Measurements from ENCODE around the gene COPE. TPM values are rescaled to one million over a fixed set of nuclear protein-coding genes. Genes with fewer than 3 reads are reported as not detected.

The COPE gene
- total RNA-seq, 1 donor from 2014 or later: 95.2 TPM

GRCh38 chr19:18924684-18925213 lies 5.6 kb upstream of the COPE start:
- peaks cover 3% of the 10 kb centered on the region for H3K4me1 ChIP-seq
- no peak overlapping the region for H3K4me2 ChIP-seq
- no peak overlapping the region for H3K9ac ChIP-seq
- no peaks in the 10 kb centered on the region for H3K9me3 ChIP-seq (ENCODE audit: low read depth)
- Mint-ChIP-seq H3K4me3 (no peak overlapping the region), H3K27ac (no peak overlapping the region), H3K36me3 (peaks cover 14% of the 10 kb centered on the region), H3K27me3 (ENCODE audit: insufficient read depth, low read depth) (peaks cover 17% of the 10 kb centered on the region), H3K9me3 (no peaks in the 10 kb centered on the region), H3K4me1 (peaks cover 7% of the 10 kb centered on the region)
- H2AFZ ChIP-seq (replicated peaks): no peak overlapping the region
- H3K27ac ChIP-seq: no peak overlapping the region
- TF ChIP-seq EZH2 (IDR thresholded peaks at IDR 0.05) (no peak), CTCF (IDR thresholded peaks at IDR 0.05) (no peak), EZH2phosphoT487 (IDR thresholded peaks at IDR 0.05) (no peak)
- H3K79me2 ChIP-seq (ENCODE audit: low read depth): peaks cover 9% of the 10 kb centered on the region
- peaks cover 16% of the 10 kb centered on the region for H4K20me1 ChIP-seq (ENCODE audit: low read depth)
- DNase-seq (ENCODE audit: low spot score): no peak
- H3K36me3 ChIP-seq: no peaks in the 10 kb centered on the region
- no peak overlapping the region for H3K4me3 ChIP-seq
- H3K27me3 ChIP-seq: no peaks in the 10 kb centered on the region
- no peaks in the 10 kb centered on the region for H3F3A ChIP-seq (ENCODE audit: low read depth)

- no peak for TF ChIP-seq EZH2 (IDR thresholded peaks at IDR 0.05)
- Histone ChIP-seq H2AFZ (replicated peaks) (no peak overlapping the region), H3F3A (ENCODE audit: low read depth) (no peaks in the 10 kb centered on the region), H3K4me3 (no peak overlapping the region), H3K27me3 (no peaks in the 10 kb centered on the region), H3K9ac (no peak overlapping the region), H3K36me3 (no peaks in the 10 kb centered on the region), H4K20me1 (ENCODE audit: low read depth) (peaks cover 7% of the 10 kb centered on the region), H3K27ac (no peak overlapping the region), H3K9me3 (ENCODE audit: low read depth) (no peaks in the 10 kb centered on the region), H3K79me2 (ENCODE audit: low read depth) (peaks cover 27% of the 10 kb centered on the region), H3K4me1 (peaks cover 3% of the 10 kb centered on the region), H3K4me2 (no peak overlapping the region)
- no peak overlapping the region for H3K4me3 Mint-ChIP-seq
- no peak for DNase-seq (ENCODE audit: low spot score)
- H3K4me1 Mint-ChIP-seq: peaks cover 19% of the 10 kb centered on the region
- H3K36me3 Mint-ChIP-seq: peaks cover 11% of the 10 kb centered on the region
- H3K9me3 Mint-ChIP-seq: no peaks in the 10 kb centered on the region
- H3K27me3 Mint-ChIP-seq (ENCODE audit: insufficient read depth, low read depth): peaks cover 13% of the 10 kb centered on the region
- H3K27ac Mint-ChIP-seq: no peak overlapping the region
These were observed 3.2 kb upstream of the COPE start for GRCh38 chr19:18922228-18922985.

- no peak overlapping the region for H3K27ac ChIP-seq
- DNase-seq (ENCODE audit: low spot score): no peak
- H2AFZ ChIP-seq (replicated peaks): no peak overlapping the region
- no peaks in the 10 kb centered on the region for H3F3A ChIP-seq (ENCODE audit: low read depth)
- H3K27me3 ChIP-seq: no peaks in the 10 kb centered on the region
- H3K4me3 ChIP-seq: no peak overlapping the region
- Mint-ChIP-seq H3K9me3 (no peaks in the 10 kb centered on the region), H3K27me3 (ENCODE audit: insufficient read depth, low read depth) (peaks cover 10% of the 10 kb centered on the region), H3K4me3 (peak overlapping the region; percentile 91), H3K36me3 (peaks cover 8% of the 10 kb centered on the region), H3K4me1 (peaks cover 19% of the 10 kb centered on the region), H3K27ac (no peak overlapping the region)
- H4K20me1 ChIP-seq (ENCODE audit: low read depth): peaks cover 3% of the 10 kb centered on the region
- H3K79me2 ChIP-seq (ENCODE audit: low read depth): peaks cover 35% of the 10 kb centered on the region
- H3K9me3 ChIP-seq (ENCODE audit: low read depth): no peaks in the 10 kb centered on the region
- no peak overlapping the region for H3K9ac ChIP-seq
- no peaks in the 10 kb centered on the region for H3K36me3 ChIP-seq
- TF ChIP-seq EZH2phosphoT487 (IDR thresholded peaks at IDR 0.05) (no peak), EZH2 (IDR thresholded peaks at IDR 0.05) (no peak), CTCF (IDR thresholded peaks at IDR 0.05) (no peak)
- H3K4me2 ChIP-seq: no peak overlapping the region
- H3K4me1 ChIP-seq: peaks cover 3% of the 10 kb centered on the region
These were observed 2.4 kb upstream of the COPE start for GRCh38 chr19:18921593-18921992.

GRCh38 chr19:18920400-18920799 lies 1.2 kb upstream of the COPE start:
- peaks cover 10% of the 10 kb centered on the region for H3K27me3 Mint-ChIP-seq (ENCODE audit: insufficient read depth, low read depth)
- H3K9me3 ChIP-seq (ENCODE audit: low read depth): no peaks in the 10 kb centered on the region
- H3K27me3 ChIP-seq: no peaks in the 10 kb centered on the region
- peaks cover 47% of the 10 kb centered on the region for H3K79me2 ChIP-seq (ENCODE audit: low read depth)
- H3K4me1 Mint-ChIP-seq: peaks cover 19% of the 10 kb centered on the region
- peaks cover 9% of the 10 kb centered on the region for H4K20me1 ChIP-seq (ENCODE audit: low read depth)
- H3K4me3 ChIP-seq: peak overlapping the region; percentile 99
- H3K36me3 ChIP-seq: no peaks in the 10 kb centered on the region
- H3K4me3 Mint-ChIP-seq: peak overlapping the region; percentile 91
- no peak for TF ChIP-seq EZH2phosphoT487 (IDR thresholded peaks at IDR 0.05)
- TF ChIP-seq CTCF (IDR thresholded peaks at IDR 0.05): no peak
- TF ChIP-seq EZH2 (IDR thresholded peaks at IDR 0.05): no peak
- H3K27ac Mint-ChIP-seq: no peak overlapping the region
- no peaks in the 10 kb centered on the region for H3K9me3 Mint-ChIP-seq
- H3K4me2 ChIP-seq: peak overlapping the region; percentile 87
- no peaks in the 10 kb centered on the region for H3F3A ChIP-seq (ENCODE audit: low read depth)
- peaks cover 3% of the 10 kb centered on the region for H3K4me1 ChIP-seq
- H3K36me3 Mint-ChIP-seq: peaks cover 5% of the 10 kb centered on the region
- H2AFZ ChIP-seq (replicated peaks): no peak overlapping the region
- H3K9ac ChIP-seq: peak overlapping the region; percentile 67
- H3K27ac ChIP-seq: no peak overlapping the region
- no peak for DNase-seq (ENCODE audit: low spot score)

Data from neural progenitor cell (in vitro differentiated cells).